Measurements from ENCODE around the gene PDE10A. TPM values are rescaled to one million over a fixed set of nuclear protein-coding genes. Genes with fewer than 3 reads are reported as not detected.

PDE10A gene
- total RNA-seq, 4 donors from 2014 or later: 3.5 to 10.0 (median 6.2) TPM

GRCh38 chr6:165643015-165643414, 20.0 kb downstream of the PDE10A start:
- H3K27ac ChIP-seq: no peak overlapping the region
- no peaks in the 10 kb centered on the region for H3K36me3 ChIP-seq
- no peak overlapping the region for H3K4me3 ChIP-seq
- 62 to 93% methylated on average over 3 of the region's 3 CpGs for WGBS, 2 donors
- no peaks in the 10 kb centered on the region for H3K27me3 ChIP-seq
- no peak for TF ChIP-seq EP300 (IDR thresholded peaks at IDR 0.05)
- TF ChIP-seq CTCF (IDR thresholded peaks at IDR 0.05): no peak
- no peak for TF ChIP-seq POLR2A (IDR thresholded peaks at IDR 0.05)
- DNase-seq (ENCODE audit: low spot score in 2 of 2): no peak
- no peaks in the 10 kb centered on the region for H3K4me1 ChIP-seq
- no peaks in the 10 kb centered on the region for H3K9me3 ChIP-seq

GRCh38 chr6:165641672-165642156, 21.3 kb downstream of the PDE10A start:
- no peaks in the 10 kb centered on the region for H3K9me3 ChIP-seq
- TF ChIP-seq POLR2A (IDR thresholded peaks at IDR 0.05) (no peak), EP300 (IDR thresholded peaks at IDR 0.05) (no peak), CTCF (IDR thresholded peaks at IDR 0.05) (no peak)
- H3K4me1 ChIP-seq: no peaks in the 10 kb centered on the region
- 84 to 86% methylated on average over 14 to 15 of the region's 15 CpGs for WGBS, 2 donors
- H3K4me3 ChIP-seq: no peak overlapping the region
- no peak for DNase-seq (ENCODE audit: low spot score in 2 of 2)
- no peaks in the 10 kb centered on the region for H3K36me3 ChIP-seq
- no peak overlapping the region for H3K27ac ChIP-seq
- no peaks in the 10 kb centered on the region for H3K27me3 ChIP-seq

- Histone ChIP-seq H3K36me3 (no peaks in the 10 kb centered on the region), H3K4me3 (no peak overlapping the region), H3K9me3 (no peaks in the 10 kb centered on the region), H3K27ac (no peak overlapping the region), H3K4me1 (no peaks in the 10 kb centered on the region), H3K27me3 (no peaks in the 10 kb centered on the region)
- no peak for DNase-seq (ENCODE audit: low spot score in 2 of 2)
- TF ChIP-seq POLR2A (IDR thresholded peaks at IDR 0.05): no peak
- TF ChIP-seq CTCF (IDR thresholded peaks at IDR 0.05): no peak
- TF ChIP-seq EP300 (IDR thresholded peaks at IDR 0.05): no peak
- WGBS, 2 donors: 57 to 75% methylated on average over 4 of the region's 4 CpGs
Measured at GRCh38 chr6:165640806-165641205, 22.2 kb downstream of the PDE10A start.

DNA sequence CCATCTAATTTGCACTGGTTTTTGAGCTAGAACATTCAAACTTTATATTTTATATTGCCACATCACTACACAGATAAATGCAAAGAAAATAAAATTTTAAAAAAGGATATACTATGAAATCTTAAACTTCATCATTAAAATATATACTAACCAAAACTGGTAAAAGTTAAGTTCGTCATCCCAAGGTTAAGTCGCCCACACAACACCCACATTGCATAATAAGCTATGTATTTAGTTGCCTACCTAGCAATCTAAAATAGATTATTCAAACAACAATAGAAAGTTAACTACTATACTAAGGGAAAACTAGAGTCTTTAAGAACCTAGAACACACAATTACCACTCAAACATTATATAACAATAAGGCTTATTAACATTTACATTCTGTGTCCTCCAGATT, 24.5 kb downstream of the PDE10A start:
- TF ChIP-seq POLR2A (IDR thresholded peaks at IDR 0.05) (no peak), EP300 (IDR thresholded peaks at IDR 0.05) (no peak), CTCF (IDR thresholded peaks at IDR 0.05) (no peak)
- no peaks in the 10 kb centered on the region for H3K9me3 ChIP-seq
- no peak for DNase-seq (ENCODE audit: low spot score in 2 of 2)
- no peak overlapping the region for H3K27ac ChIP-seq
- H3K36me3 ChIP-seq: no peaks in the 10 kb centered on the region
- 89 to 90% methylated on average over 2 of the region's 2 CpGs for WGBS, 2 donors
- H3K4me1 ChIP-seq: no peaks in the 10 kb centered on the region
- H3K4me3 ChIP-seq: no peak overlapping the region
- H3K27me3 ChIP-seq: no peaks in the 10 kb centered on the region

DNA sequence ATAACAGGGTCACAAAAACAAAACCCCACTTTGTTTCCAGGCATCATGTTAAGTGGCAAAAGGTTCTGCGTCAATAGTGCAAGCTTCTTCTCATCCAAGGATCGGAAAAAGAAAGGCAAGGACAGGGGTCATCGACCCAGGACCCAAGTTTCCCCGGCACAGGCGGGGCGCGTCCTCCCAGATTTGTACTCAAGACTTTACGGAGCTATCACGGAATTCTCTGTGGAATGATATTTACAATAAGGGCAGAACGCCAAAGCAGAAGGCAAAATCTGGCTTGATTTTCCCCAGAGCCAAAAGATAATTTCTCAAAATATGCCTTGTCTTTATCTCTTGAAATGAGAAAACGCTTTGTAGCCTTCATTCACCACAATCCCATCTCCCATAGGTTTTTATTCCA, 25.5 kb downstream of the PDE10A start:
- H3K27me3 ChIP-seq: no peaks in the 10 kb centered on the region
- TF ChIP-seq POLR2A (IDR thresholded peaks at IDR 0.05) (no peak), CTCF (IDR thresholded peaks at IDR 0.05) (no peak), EP300 (IDR thresholded peaks at IDR 0.05) (no peak)
- H3K4me3 ChIP-seq: no peak overlapping the region
- H3K36me3 ChIP-seq: no peaks in the 10 kb centered on the region
- no peaks in the 10 kb centered on the region for H3K9me3 ChIP-seq
- no peak for DNase-seq (ENCODE audit: low spot score in 2 of 2)
- 27 to 35% methylated on average over 11 of the region's 11 CpGs for WGBS, 2 donors
- no peaks in the 10 kb centered on the region for H3K4me1 ChIP-seq
- H3K27ac ChIP-seq: no peak overlapping the region

Data from tibial nerve (tissue), 4 donors.